HepG2 (cell line): Measurements from ENCODE around the gene CABLES2. TPM values are rescaled to one million over a fixed set of nuclear protein-coding genes. Genes with fewer than 3 reads are reported as not detected.

Source experiments
- ATF7 ChIP-seq, 2 experiments: fragments of 450-650 bp in 1 of 2; sonication (generic) in 1 of 2; formaldehyde crosslinking in 1 of 2; IDR thresholded peaks; 2 replicates each; pipeline versions ENCODE4 v1.4.0 to v1.6.1; 2016 to 2020; ENCODE audit warnings: antibody characterized with exemption in 1 of 2, mild to moderate bottlenecking in 1 of 2, missing genetic modification reagents in 1 of 2
- CC2D1A ChIP-seq: sonication (generic); formaldehyde crosslinking; IDR thresholded peaks from 2 replicates; pipeline ENCODE4 v1.8.1; 2023; ENCODE audit warnings: mild to moderate bottlenecking, missing genetic modification reagents
- FLYWCH1 ChIP-seq: sonication (generic); formaldehyde crosslinking; IDR thresholded peaks from 2 replicates; pipeline ENCODE4 v1.8.1; 2023; ENCODE audit warnings: mild to moderate bottlenecking, missing genetic modification reagents
- GLI4 ChIP-seq: sonication (generic); formaldehyde crosslinking; IDR thresholded peaks from 2 replicates; pipeline ENCODE4 v1.5.1; 2020; ENCODE audit warnings: missing genetic modification reagents, mild to moderate bottlenecking, moderate library complexity, borderline replicate concordance
- HNRNPK ChIP-seq: fragments of 200-400 bp; formaldehyde crosslinking; IDR thresholded peaks from 2 replicates; pipeline ENCODE4 v1.6.1; 2018; ENCODE audit warnings: low read length, low read depth, moderate library complexity, mild to moderate bottlenecking; ENCODE audit not compliant: poor library complexity, severe bottlenecking
- KMT2B ChIP-seq: IDR thresholded peaks from 2 replicates; pipeline ENCODE4 v1.6.1; 2016; ENCODE audit warnings: missing genetic modification reagents, missing compliant biosample characterization
- MAFK ChIP-seq, 2 experiments: IDR thresholded peaks in 1 of 2; conservative IDR thresholded peaks in 1 of 2; 2 replicates each; pipeline ENCODE4 v1.6.1; 2011; ENCODE audit warnings: improper control_type of control experiment in 2 of 2, low read length in 2 of 2
- MTERF4 ChIP-seq: sonication (generic); formaldehyde crosslinking; IDR thresholded peaks from 2 replicates; pipeline ENCODE4 v1.8.0; 2023; ENCODE audit warnings: mild to moderate bottlenecking, missing genetic modification reagents
- PCBP2 ChIP-seq: fragments of 200-400 bp; formaldehyde crosslinking; optimal IDR thresholded peaks from 2 replicates; pipeline ENCODE3; 2018; ENCODE audit warnings: low read length, low read depth; ENCODE audit not compliant: poor library complexity, severe bottlenecking
- POGK ChIP-seq: sonication (generic); formaldehyde crosslinking; conservative IDR thresholded peaks from 2 replicates; pipeline ENCODE4 v1.8.0; 2022; ENCODE audit warnings: mild to moderate bottlenecking, moderate library complexity, missing genetic modification reagents
- RAD21 ChIP-seq: fragments of 450-650 bp; formaldehyde crosslinking; IDR thresholded peaks from 2 replicates; pipeline ENCODE4 v1.5.0; 2020; ENCODE audit warnings: mild to moderate bottlenecking
- RFX3 ChIP-seq: IDR thresholded peaks from 2 replicates; pipeline ENCODE4 v1.6.1; 2016; ENCODE audit warnings: missing biosample characterization, missing genetic modification reagents
- SETDB1 ChIP-seq: sonication (generic); formaldehyde crosslinking; IDR thresholded peaks from 2 replicates; pipeline ENCODE4 v1.5.1; 2020; ENCODE audit warnings: missing genetic modification reagents, mild to moderate bottlenecking, borderline replicate concordance
- SUZ12 ChIP-seq: fragments of 150-350 bp; IDR thresholded peaks from 2 replicates; pipeline ENCODE4 v1.6.1; 2014; ENCODE audit warnings: low read depth, low read length
- TFDP1 ChIP-seq: IDR thresholded peaks from 2 replicates; pipeline ENCODE4 v1.6.1; 2016; ENCODE audit warnings: missing compliant biosample characterization, missing genetic modification reagents, borderline replicate concordance
- TP53 ChIP-seq: sonication (generic); formaldehyde crosslinking; conservative IDR thresholded peaks from 2 replicates; pipeline ENCODE4 v1.4.0; 2020; ENCODE audit warnings: missing genetic modification reagents
- ZNF234 ChIP-seq: sonication (generic); formaldehyde crosslinking; conservative IDR thresholded peaks from 2 replicates; pipeline ENCODE4 v1.5.1; 2020; ENCODE audit warnings: mild to moderate bottlenecking, missing genetic modification reagents
- ZNF253 ChIP-seq: sonication (generic); formaldehyde crosslinking; IDR thresholded peaks from 2 replicates; pipeline ENCODE4 v1.8.0; 2022; ENCODE audit warnings: mild to moderate bottlenecking, missing genetic modification reagents, borderline replicate concordance
- ZNF441 ChIP-seq: sonication (generic); formaldehyde crosslinking; IDR thresholded peaks from 2 replicates; pipeline ENCODE4 v1.7.0; 2021; ENCODE audit warnings: missing genetic modification reagents, borderline replicate concordance
- ZNF543 ChIP-seq: sonication (generic); formaldehyde crosslinking; IDR thresholded peaks from 2 replicates; pipeline ENCODE4 v1.4.0; 2020; ENCODE audit warnings: mild to moderate bottlenecking, missing genetic modification reagents
- ZNF564 ChIP-seq: sonication (generic); formaldehyde crosslinking; IDR thresholded peaks from 2 replicates; pipeline ENCODE4 v1.8.1; 2023; ENCODE audit warnings: mild to moderate bottlenecking, missing genetic modification reagents
- ZNF589 ChIP-seq: sonication (generic); formaldehyde crosslinking; conservative IDR thresholded peaks from 2 replicates; pipeline ENCODE4 v1.8.0; 2022; ENCODE audit warnings: mild to moderate bottlenecking, moderate library complexity, missing genetic modification reagents
- ZNF749 ChIP-seq: sonication (generic); formaldehyde crosslinking; IDR thresholded peaks from 2 replicates; pipeline ENCODE4 v1.8.0; 2022; ENCODE audit warnings: mild to moderate bottlenecking, missing genetic modification reagents, moderate library complexity, borderline replicate concordance
- ZNF790 ChIP-seq: sonication (generic); formaldehyde crosslinking; IDR thresholded peaks from 2 replicates; pipeline ENCODE4 v1.8.0; 2022; ENCODE audit warnings: missing genetic modification reagents, mild to moderate bottlenecking, borderline replicate concordance
- polyA plus RNA-seq, 8 experiments: library from polyadenylated mRNA; depleted of rRNA in 3 of 8; stranded (reverse) in 7 of 8; unstranded in 1 of 8; fragments of >200 nt; fragmentation: Illumina TruSeq in 4 of 8; extraction: Trizol in 4 of 8; gene quantifications; 2 replicates each; pipeline versions ENCODE4 v1.2.1 to v1.2.3, GENCODE V29; 2011 to 2016; ENCODE audit warnings: low read depth in 4 of 8, missing spikeins in 1 of 8, mixed read lengths in 1 of 8; ENCODE audit not compliant: insufficient read depth in 1 of 8
- total RNA-seq, 5 experiments: library from RNA; depleted of rRNA; stranded (reverse); fragments of >200 nt; fragmentation: Illumina TruSeq; extraction: Trizol; gene quantifications; 2 replicates each; pipeline ENCODE4 v1.2.3, GENCODE V29; 2016; ENCODE audit warnings: low read depth in 1 of 5

CABLES2 gene
- total and polyA plus RNA-seq, 2 of the 13 experiments (the other 11 are each of a cell fraction or from before 2014, with no cell fraction given), result 5.2 to 9.7 TPM

- TF ChIP-seq TFDP1, result 0 out of 2 replicates have a peak, but pooled peaks have one; percentile 6
- TF ChIP-seq PCBP2, result peak; percentile 93
- TF ChIP-seq ATF7 (IDR thresholded peaks at IDR 0.05), result no peak
- peak; percentile 28; the same call in 1 of the 2 replicates for TF ChIP-seq ATF7 (CRISPR knock-in tag; IDR thresholded peaks at IDR 0.05)
- TF ChIP-seq RFX3 (CRISPR knock-in tag), result no peak
- 0 out of 2 replicates have a peak, but pooled peaks have one; percentile 69 for TF ChIP-seq CC2D1A (CRISPR knock-in tag)
- peak; percentile 66; the same call in 1 of the 2 replicates for TF ChIP-seq ZNF749 (CRISPR knock-in tag)
- no peak for TF ChIP-seq SETDB1 (CRISPR knock-in tag)
- TF ChIP-seq KMT2B, result no peak
- TF ChIP-seq MAFK (conservative IDR thresholded peaks at IDR 0.05 in 1 of 2, IDR thresholded peaks at IDR 0.05 in 1 of 2; ENCODE audit: low read length in 2 of 2), result no peak
- TF ChIP-seq ZNF234 (CRISPR knock-in tag), result peak; percentile 82; the same call in 1 of the 2 replicates
- peak; percentile 83 for TF ChIP-seq HNRNPK
- TF ChIP-seq ZNF589 (CRISPR knock-in tag), result peak; percentile 29; the same call in 1 of the 2 replicates
- TF ChIP-seq ZNF564 (CRISPR knock-in tag), result peak; percentile 43; the same call in 1 of the 2 replicates
- TF ChIP-seq ZNF441 (CRISPR knock-in tag), result peak; percentile 5; the same call in 1 of the 2 replicates
- TF ChIP-seq FLYWCH1, result peak; percentile 82; the same call in 1 of the 2 replicates
- TF ChIP-seq ZNF790, result peak; percentile 21; the same call in 1 of the 2 replicates
- 0 out of 2 replicates have a peak, but pooled peaks have one; percentile 55 for TF ChIP-seq MTERF4
- no peak for TF ChIP-seq SUZ12
- no peak for TF ChIP-seq RAD21
- 0 out of 2 replicates have a peak, but pooled peaks have one; percentile 47 for TF ChIP-seq GLI4
- peak; percentile 21; the same call in 1 of the 2 replicates for TF ChIP-seq ZNF253
- TF ChIP-seq POGK (CRISPR knock-in tag), result 0 out of 2 replicates have a peak, but pooled peaks have one; percentile 22
- no peak; the same call in 1 of the 2 replicates for TF ChIP-seq TP53 (CRISPR knock-in tag)
- peak; percentile 9; the same call in 1 of the 2 replicates for TF ChIP-seq ZNF543 (CRISPR knock-in tag)
These were observed 19.7 kb downstream of the CABLES2 start (continued) for GRCh38 chr20:62387219-62387913.
